HG03175 (cell line): ENCODE results near the gene BMP8A.

ENCODE experiments used
- ATAC-seq: cut with Tn5 transposase; IDR thresholded peaks from one replicate; pipeline ENCODE4 v1.9.1; 2021; ENCODE audit warnings: mild to moderate bottlenecking, moderate library complexity; ENCODE audit not compliant: unreplicated experiment

Gene BMP8A

DNA sequence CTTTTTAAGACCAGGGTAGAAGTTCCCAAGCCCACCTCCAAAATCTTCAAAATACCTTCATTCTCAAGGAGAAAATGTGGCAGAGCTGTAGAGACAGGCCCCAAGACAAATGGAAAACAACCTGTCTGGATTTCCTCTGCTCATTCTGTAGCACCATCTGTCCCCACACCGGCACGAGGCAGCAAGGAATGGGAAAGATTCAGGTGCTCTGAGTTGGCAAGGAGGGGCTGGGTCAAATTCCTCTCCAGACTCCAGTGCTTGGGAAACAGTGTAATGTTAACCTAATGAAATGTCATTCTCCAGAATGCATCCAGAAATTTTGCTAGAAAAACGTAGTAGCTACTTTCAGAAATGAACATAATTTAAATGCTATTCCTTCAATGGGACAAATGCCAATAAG lies 75.9 kb downstream of the BMP8A start:
- no peak for ATAC-seq

DNA sequence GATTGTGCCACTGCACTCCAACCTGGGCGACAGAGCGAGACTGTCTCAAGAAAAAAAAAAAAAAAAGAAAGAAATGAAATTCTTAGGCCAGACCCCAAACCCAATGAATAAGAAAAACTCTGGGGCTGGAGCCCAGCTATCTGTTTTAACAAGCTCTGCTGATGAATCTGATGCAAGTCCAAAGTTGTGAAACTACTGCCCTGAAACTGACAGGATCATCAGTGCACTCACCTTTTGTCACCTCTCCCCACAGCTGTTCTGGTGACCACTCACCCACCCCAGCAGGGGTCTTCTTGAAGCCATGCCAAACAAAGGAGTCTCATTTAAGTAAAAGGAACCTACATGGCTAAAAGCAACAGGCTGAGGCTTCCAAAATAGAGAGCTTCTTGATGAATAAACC lies 76.8 kb downstream of the BMP8A start:
- ATAC-seq = no peak

DNA sequence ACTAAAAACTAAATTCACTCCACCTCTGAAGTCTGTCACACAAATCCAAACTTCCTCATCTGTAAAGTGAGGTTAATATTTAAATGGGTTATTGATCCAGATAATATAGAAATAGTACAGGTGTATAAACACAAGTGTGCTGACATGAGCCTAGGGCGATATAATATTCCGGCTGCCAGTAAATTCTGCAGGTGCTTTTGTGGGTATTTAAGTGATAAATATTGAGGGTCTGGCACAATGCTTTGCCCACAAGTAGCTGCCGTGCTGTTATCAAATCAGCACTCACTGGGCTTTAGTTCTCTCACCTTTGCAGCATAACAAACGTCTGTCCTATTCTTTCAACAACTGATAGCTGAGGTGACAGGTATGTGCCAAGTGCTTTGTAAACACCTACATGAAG lies 77.6 kb downstream of the BMP8A start:
- no peak for ATAC-seq

DNA sequence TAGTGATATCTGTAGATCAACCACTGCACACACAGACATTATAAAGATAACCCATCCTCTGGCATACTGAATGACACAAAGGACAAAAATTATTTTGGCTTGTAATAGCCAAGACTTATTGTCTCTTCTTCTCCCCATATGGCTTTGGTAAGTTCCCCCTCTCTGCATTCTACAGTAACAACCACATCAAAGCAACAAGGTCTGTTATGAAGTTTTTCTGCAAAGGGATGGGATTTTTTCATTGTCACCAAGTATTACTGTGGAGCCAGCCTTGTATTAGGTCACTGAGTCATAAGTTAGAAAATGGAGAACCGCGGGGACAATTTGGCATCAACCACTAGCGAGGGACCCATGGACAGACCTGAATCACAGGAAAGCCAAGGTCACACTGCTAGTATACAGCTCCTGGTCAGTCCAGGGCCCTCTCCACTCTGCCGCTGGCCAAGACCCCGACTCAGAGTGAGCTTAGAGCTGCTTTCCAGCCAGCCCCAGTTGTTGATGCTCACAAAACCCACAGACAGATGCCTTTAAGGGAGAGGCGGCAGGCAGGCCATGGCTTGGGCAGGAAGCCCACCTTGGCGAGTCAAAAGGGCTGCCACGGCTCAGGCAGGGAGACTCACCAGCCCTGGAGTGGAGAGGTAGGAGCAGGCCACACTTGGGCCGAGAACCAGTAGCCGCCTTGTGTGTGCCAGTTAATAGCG lies 79.2 kb downstream of the BMP8A start:
- no peak for ATAC-seq

DNA sequence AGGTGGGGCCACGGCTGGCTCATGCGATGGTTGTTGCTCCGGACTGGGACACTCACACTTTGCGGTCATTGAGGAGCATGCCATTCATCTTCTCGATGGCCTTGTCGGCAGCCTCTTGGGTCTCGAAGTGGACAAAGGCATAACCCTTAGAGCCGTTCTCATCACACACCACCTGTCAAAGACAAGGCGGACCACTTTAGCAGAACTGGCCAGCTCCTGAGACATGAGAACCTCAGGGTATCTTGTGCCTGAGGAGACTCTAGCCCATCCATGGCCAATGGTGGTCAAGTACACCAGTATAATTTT lies 79.7 kb downstream of the BMP8A start:
- ATAC-seq = no peak

DNA sequence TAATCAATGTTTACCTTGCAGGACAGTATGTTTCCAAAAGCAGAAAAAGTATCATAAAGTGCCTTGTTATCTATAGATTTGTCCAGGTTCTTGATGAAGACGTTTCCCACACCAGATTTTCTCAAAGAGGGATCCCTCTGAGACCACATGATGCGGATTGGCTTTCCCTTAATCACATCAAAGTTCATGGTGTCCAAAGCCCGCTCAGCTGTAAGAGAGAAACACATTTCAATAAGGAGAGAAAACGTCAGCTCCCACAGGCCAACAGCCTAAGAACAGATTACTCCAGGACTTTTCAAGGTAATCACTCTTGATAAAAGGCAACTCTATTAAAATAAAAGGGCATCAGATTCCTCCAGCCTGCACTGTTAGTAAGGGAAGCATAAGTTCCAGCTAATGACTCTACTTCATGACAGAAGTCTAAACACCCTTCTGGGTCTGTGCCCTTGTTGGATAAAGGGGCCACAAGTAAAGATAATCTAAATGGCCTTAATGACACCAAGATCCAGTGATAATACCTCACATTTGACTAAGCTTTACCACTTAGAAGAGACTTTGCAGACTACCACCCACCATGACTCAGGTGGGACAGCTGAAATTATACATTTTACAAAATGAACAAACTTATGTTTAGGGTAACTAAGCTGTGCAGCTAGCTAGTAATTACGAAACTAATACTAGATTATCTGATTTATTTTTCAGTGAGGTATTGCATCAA lies 81.1 kb downstream of the BMP8A start:
- no peak for ATAC-seq

DNA sequence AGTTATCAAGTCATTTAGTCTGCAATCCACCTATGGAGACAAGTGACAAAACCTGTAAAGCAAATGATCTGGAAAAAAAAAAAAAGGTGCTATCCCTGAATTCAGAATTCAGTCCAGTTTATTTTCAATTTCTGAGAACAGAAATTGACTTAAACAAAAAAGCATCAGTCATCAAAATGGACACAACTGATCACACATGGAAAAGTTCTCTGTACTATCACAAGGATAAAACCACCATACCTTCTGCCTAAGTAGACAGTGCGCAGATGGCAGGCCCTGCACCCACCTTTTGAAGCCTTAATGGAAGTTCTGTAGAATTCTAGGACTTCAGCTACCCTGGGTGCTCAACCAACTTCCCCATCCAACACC lies 81.6 kb downstream of the BMP8A start:
- no peak for ATAC-seq

GRCh38 chr1:39573736-39574624 lies 82.5 kb downstream of the BMP8A start:
- no peak for ATAC-seq

GRCh38 chr1:39574646-39575045 lies 83.2 kb downstream of the BMP8A start:
- ATAC-seq = no peak
